HEK293 (cell line): Measurements from ENCODE around the gene CDC42SE1.

Experiments
- CTCF ChIP-seq: fragments of 450-650 bp; formaldehyde crosslinking; IDR thresholded peaks from 2 replicates; pipeline ENCODE4 v1.5.1; 2016; ENCODE audit warnings: missing biosample characterization, missing genetic modification characterization
- MYNN ChIP-seq: fragments of 450-650 bp; formaldehyde crosslinking; IDR thresholded peaks from 2 replicates; pipeline ENCODE4 v1.5.1; 2016; ENCODE audit warnings: missing biosample characterization, missing genetic modification characterization, borderline replicate concordance
- ZBTB8A ChIP-seq: fragments of 450-650 bp; formaldehyde crosslinking; IDR thresholded peaks from 2 replicates; pipeline ENCODE4 v1.5.1; 2016; ENCODE audit warnings: missing biosample characterization, missing genetic modification characterization
- ZNF133 ChIP-seq: fragments of 450-650 bp; formaldehyde crosslinking; IDR thresholded peaks from 2 replicates; pipeline ENCODE4 v1.5.1; 2016; ENCODE audit warnings: missing biosample characterization, missing genetic modification characterization
- ZNF175 ChIP-seq: fragments of 450-650 bp; formaldehyde crosslinking; IDR thresholded peaks from 2 replicates; pipeline ENCODE4 v1.5.1; 2016; ENCODE audit warnings: missing biosample characterization, missing genetic modification characterization
- ZNF777 ChIP-seq: fragments of 450-650 bp; formaldehyde crosslinking; IDR thresholded peaks from 2 replicates; pipeline ENCODE4 v1.5.1; 2017; ENCODE audit warnings: missing biosample characterization, missing genetic modification characterization, borderline replicate concordance

GRCh38 chr1:151012684-151013471 is 46.5 kb downstream of the CDC42SE1 start:
- TF ChIP-seq ZBTB8A (tag by site-specific recombination) (no peak), CTCF (tag by site-specific recombination) (no peak), MYNN (no peak), ZNF133 (tag by site-specific recombination) (no peak), ZNF175 (tag by site-specific recombination) (no peak), ZNF777 (tag by site-specific recombination) (no peak)
